Stimulated activated CD8-positive, alpha-beta memory T cell treated with anti-CD3 and anti-CD28 coated beads, Interleukin-15, amount 100 ng/mL, for 24 hours (primary cell): ENCODE measurements around the gene SLC16A3.
"Not testable (repeated sequence)": the region's sequence is repeated elsewhere in the genome, so short reads cannot be mapped to it uniquely, and the experiment has no call there.

Source experiments
- DNase-seq: peaks from one replicate; pipeline ENCODE4 v3.0.0-alpha.2; 2020; ENCODE audit warnings: low read depth

The SLC16A3 gene

GRCh38 chr17:82204831-82205719 is 23.8 kb upstream of the SLC16A3 start:
- no peak for DNase-seq

DNA sequence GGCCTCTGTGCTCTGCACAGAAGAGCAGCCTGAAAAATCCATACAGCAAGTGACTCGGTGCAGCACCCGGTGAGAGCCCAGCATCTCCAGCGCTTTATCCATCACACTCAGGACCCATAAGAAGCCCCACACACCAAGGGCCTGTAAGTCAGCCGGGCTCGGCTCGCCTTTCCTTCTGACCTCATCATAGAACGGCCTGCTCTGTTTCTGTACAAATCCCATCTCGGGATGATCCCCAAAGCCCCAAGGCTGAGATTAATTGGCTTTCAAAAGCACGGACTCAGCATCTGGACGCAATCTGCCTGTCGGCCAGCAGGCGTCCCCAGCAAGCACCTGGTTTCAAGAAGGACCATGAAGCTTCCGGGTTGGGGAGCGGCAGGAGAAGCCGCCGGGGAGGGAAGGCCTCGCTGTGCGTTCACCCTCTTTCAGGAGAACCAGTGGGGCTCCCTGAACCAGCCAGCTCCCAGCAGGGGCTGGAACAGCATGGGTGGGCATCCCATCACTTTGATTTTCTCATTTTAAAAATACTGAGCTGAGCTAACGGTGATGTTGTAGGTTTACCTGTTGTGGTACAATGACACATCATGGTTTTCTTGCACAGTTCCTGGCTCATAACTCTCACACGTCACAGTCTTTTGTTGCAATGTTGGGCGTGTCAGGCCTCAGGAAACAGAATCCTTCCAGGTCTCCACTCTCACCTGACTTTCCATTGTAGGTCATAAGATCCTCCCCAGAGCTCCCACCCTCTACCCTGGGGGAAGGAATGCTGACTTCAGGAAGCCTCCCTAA is 22.9 kb upstream of the SLC16A3 start:
- no peak for DNase-seq

DNA sequence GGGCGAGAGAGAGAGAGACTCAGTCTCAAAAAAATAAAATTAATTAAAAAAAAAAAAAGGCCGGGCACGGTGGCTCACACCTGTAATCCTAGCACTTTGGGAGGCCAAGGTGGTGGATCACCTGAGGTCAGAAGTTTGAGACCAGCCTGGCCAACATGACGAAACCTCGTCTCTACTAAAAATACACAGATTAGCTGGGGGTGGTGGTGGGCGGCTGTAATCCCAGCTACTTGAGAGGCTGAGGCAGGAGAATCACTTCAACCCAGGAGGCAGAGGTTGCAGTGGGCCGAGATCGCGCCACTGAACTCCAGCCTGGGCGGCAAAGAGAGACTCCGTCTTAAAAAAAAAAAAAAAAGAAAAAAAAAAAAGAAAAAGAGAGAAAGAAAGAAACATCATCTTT is 18.2 kb upstream of the SLC16A3 start:
- DNase-seq, result not testable (repeated sequence)

GRCh38 chr17:82212331-82213250 is 16.3 kb upstream of the SLC16A3 start, which contains the start of gene CCDC57:
TSS of gene CCDC57 (minus strand) at chr17:82212842. CDS start at chr17:82201944, 10,898 bp downstream.
- DNase-seq, result peak; percentile 64

GRCh38 chr17:82213251-82214011 is 15.4 kb upstream of the SLC16A3 start:
- no peak for DNase-seq

DNA sequence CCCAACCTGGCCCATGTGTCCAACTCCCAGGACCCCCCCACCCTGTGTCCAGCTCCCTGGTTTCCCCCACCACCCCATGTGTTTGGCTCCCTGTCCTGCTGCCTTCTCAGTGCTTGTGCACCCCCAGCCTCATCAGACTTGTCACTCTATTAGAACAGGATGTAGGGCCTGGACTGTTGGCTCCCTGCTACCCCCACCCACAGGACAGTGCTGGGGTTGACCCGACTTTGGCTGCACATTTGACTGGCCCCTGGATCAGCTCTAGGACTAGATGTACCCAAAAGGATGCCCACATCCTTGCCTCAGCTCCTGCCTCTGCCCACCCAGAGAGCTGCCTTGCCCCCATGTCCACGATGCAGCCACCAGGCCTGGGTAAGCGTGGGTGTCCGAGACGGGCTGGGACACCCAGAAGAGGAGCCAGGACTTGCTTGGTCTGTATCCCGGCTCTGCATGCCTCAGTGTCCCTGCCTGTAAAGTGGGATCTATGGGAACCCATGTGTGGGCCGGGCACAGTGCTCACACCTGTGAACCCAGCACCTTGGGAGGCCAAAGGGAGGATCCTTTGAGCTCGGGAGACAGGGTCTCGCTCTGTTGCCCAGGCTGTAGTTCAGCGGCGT is 14.7 kb upstream of the SLC16A3 start:
- no peak for DNase-seq

DNA sequence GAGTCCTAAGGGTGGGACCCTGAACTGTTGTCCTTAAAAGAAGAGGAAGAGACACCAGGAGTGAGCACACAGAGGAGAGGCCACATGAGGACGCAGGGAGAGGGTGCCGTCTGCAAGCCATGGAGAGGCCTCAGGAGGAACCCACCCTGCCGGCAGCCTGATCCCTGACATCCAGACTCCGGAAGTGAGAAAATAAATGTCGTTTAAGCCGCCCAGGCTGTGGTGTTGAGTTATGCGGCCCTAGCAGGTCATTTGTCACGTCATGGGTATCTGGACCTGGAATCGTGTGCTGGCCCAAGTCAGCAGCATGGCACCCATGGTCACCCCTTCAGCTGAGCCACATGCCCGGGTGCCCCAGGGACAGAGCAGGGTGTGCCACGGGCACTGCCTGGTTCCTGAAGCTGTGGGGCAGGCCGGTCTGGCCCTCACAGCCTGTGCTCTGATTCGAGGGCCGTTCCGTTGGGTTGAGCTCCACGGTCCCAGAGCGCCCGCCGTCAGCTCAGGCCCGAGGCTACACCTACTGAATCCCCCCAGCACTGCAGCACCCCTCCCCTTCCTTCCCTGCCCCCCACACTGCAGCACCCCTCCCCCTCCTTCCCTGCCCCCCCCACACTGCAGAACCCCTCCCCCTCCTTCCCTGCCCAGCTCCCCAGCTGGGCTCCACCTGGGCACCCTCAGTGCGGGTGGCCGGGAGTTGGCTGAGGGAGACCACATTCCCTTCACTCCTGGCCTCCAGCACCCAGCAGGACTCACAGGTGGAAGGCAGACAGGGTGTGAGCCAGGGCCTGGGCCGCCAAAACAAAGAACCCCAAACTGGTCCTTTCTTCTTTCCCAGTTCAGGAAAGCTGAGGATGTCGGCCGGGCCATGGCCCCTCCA is 13.5 kb upstream of the SLC16A3 start:
- DNase-seq, result no peak

DNA sequence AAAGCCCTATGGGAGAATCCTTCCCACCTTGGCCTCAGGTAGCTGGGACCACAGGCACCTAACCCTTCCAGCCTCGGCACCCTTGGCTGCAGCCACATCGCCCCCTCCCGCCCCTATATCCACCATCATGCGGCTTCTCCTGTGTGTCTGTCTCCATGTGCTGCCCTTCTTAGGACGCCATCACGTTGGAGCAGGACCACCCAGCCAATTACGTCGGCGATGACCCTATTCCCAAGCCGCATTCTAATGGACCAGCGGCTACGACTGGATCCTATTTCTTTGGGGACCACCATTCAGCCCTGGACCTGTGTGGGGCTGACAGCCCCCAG is 12.9 kb upstream of the SLC16A3 start:
- no peak for DNase-seq

- no peak for DNase-seq
Observed at GRCh38 chr17:82216301-82217119, 12.3 kb upstream of the SLC16A3 start.

- DNase-seq, result no peak
Observed at GRCh38 chr17:82217120-82217529, 11.7 kb upstream of the SLC16A3 start.

GRCh38 chr17:82217530-82218204 is 11.2 kb upstream of the SLC16A3 start:
- no peak for DNase-seq

- DNase-seq, result no peak
Observed at GRCh38 chr17:82218349-82219075, 10.3 kb upstream of the SLC16A3 start.

- no peak for DNase-seq
Observed at GRCh38 chr17:82219083-82219482, 9.8 kb upstream of the SLC16A3 start.

DNA sequence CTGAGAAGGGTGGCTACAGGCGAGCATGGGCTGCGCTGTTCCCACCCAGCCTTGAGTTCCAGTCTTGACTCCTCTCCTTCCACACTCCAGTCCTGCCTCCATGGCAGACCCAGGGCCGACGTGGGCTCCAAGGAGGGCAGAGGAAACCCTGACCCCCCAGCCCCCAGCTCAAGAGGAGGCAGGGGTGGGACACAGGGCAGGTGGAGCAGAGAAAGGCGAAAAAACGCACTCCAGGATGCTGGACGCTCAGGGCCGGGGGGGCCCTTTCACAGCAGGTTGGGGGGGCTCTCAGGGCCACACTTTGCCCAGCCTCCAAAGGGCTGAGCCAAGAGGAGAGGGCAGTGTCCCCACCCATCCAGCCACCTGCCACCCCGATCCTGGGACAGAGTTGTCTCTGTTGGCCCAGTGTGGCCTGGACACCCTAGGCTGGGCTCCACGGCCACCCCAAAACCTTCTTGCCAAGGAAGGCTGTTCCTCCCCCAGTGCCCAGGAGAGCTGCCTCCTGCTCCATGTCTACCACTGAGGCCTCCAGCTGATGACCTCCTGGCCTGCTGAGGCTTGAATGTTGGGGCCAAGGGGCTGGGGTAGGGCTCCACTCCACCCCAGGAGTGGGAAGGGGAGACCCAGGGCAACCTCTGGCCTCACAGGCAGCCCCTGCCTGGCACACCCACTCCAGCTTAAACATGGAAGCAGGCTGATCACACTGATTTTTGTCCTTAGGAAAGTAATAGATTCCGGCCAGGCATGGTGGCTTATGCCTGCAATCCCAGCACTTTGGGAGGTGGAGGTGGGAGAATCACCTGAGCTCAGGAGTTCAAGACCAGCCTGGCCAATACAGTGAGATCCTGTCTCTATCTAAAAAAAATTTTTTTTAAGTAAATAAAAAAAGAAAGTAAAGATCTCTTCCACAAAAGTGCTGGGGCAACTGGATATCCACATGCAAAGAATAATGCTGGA is 8.8 kb upstream of the SLC16A3 start:
- DNase-seq, result no peak

DNA sequence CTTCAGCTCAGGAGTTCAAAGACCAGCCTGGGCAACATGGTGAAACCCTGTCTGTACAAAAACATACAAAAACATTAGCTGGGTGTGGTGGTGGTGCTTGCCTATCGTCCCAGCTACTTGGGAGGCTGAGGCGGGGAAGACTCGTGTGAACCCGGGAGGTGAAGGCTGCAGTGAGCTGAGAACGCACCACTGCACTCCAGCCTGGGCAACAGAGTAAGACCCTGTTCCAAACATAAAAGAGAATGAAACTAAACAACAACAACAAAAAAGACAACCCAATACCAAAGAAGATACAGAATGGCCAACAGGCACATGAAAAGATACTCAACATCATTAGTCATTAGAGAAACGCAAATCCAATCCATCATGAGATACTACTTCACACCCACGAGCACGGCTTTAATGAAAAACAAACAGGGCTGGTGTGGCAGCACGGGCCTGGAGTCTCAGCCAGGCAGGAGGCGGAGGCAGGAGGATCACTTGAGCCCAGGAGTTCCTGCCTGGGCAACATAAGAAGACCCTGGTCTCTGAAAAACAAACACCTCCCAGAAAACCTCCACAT is 7.4 kb upstream of the SLC16A3 start:
- DNase-seq, result no peak

- no peak for DNase-seq
Observed at GRCh38 chr17:82222816-82223215, 6.0 kb upstream of the SLC16A3 start.
